ENCODE measurements around the gene ANK2. TPM values are rescaled to one million over a fixed set of nuclear protein-coding genes. Genes with fewer than 3 reads are reported as not detected.
A peak's percentile ranks its signal among the peaks of the same experiment; 100 is the strongest.

Gene ANK2
- total and polyA plus RNA-seq, 2 of the 13 experiments (the other 11 are each of a cell fraction or from before 2014, with no cell fraction given), result 2.7 to 15.1 TPM

- TF ChIP-seq AHDC1 (CRISPR knock-in tag; IDR thresholded peaks at IDR 0.05; ENCODE audit: borderline replicate concordance), result no peak; the same call in 1 of the 2 replicates
- TF ChIP-seq AGO1 (IDR thresholded peaks at IDR 0.05; ENCODE audit: low read depth, low read length, poor library complexity, severe bottlenecking), result no peak
- TF ChIP-seq ZNF354B (CRISPR knock-in tag; IDR thresholded peaks at IDR 0.05), result no peak
- TF ChIP-seq ZNF629 (CRISPR knock-in tag; conservative IDR thresholded peaks at IDR 0.05), result no peak
- no peak for TF ChIP-seq ZNF205 (CRISPR knock-in tag; IDR thresholded peaks at IDR 0.05)
- TF ChIP-seq ZNF407 (CRISPR knock-in tag; IDR thresholded peaks at IDR 0.05; ENCODE audit: not compliant biosample characterization), result no peak
- TF ChIP-seq TFE3 (CRISPR knock-in tag; IDR thresholded peaks at IDR 0.05), result peak; percentile 95
- TF ChIP-seq GABPB1 (CRISPR knock-in tag; IDR thresholded peaks at IDR 0.05), result peak; percentile 59
- TF ChIP-seq TAF1 (CRISPR knock-in tag; IDR thresholded peaks at IDR 0.05), result peak; percentile 42
- TF ChIP-seq STAG1 (CRISPR knock-in tag; IDR thresholded peaks at IDR 0.05), result no peak
- no peak for TF ChIP-seq MAF1 (CRISPR knock-in tag; IDR thresholded peaks at IDR 0.05; ENCODE audit: borderline replicate concordance)
- TF ChIP-seq SP1 (IDR thresholded peaks at IDR 0.05), result no peak
- TF ChIP-seq SP1 (CRISPR knock-in tag; IDR thresholded peaks at IDR 0.05), result no peak
- TF ChIP-seq ZNF589 (CRISPR knock-in tag; conservative IDR thresholded peaks at IDR 0.05), result no peak
- no peak for TF ChIP-seq SIN3B (IDR thresholded peaks at IDR 0.05; ENCODE audit: low read length)
Measured at GRCh38 chr4:113145519-113146291, 96.3 kb downstream of the ANK2 start (continued).
